Bone marrow (tissue), 2 donors: ENCODE data around the gene C2orf78.

Source experiments
- DNase-seq, 2 donors: peaks; one replicate each; lab custom pipeline; 2025; lab: John Stamatoyannopoulos, UW

Gene C2orf78

DNA sequence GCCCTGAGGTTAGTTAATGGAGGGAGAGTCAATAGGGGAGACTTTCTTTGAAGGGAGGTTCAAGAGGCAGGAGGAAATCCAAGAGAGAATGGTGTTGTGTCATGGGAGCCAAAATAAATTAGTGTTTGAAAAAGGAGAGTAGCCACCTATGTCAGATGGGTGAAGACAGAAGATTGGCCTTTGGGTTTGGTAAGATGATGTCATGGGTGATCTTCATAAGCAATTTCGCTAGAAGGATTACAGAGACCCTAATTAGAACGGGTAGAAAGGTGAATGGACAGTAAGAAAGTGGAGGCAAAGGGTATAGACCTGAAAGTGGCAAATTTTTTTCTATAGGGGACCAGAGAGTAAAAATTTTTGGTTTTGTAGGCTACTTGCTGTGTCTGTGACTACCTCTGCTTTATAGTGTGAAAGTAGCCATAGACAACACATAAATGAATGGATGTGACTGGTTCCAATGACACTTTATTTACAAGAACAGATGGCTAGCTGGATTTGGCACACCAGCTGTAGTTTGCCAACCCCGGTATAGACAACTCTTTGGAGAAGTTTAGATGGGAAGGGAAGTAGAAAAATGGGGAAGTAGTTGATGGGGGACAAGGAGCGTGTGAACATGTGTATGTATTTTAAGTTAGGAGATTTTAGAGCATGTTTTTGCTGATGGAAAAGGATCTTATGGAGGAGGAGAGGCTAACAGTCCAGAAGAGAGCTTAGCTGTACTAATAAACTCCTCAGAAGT lies 54.0 kb downstream of the C2orf78 start:
- peak in 1 of 2 donors; percentile 70 for DNase-seq

DNA sequence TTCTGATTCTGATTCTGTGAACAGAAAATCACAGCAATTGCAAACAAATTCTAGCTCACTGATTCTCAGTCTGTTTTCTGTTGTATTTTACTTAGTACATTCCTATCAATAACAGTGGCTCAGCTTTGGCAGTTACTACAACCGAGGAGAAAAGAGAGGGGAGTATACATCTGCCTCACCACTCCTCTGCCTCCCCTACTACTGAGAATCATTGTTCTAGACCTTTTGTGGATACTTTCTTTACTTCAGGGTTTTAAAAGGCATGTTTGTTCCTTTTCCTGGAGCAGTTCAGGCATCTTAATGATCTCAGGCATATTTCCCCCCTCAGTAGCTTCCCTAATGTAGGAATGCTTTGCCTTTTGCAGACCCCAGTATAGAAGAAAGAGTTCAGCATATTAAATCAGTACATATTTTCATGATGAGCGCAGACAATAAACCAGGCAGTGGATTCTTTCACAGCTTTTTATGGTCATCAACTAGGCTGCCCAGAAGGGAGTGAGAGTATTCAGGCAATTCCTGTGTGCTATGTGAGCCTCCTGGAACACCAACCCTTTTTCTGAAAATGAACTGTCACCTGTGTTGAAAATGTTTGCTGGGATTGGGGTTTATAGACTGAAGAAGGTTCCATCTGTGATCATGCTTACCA lies 55.0 kb downstream of the C2orf78 start:
- no peak for DNase-seq

DNA sequence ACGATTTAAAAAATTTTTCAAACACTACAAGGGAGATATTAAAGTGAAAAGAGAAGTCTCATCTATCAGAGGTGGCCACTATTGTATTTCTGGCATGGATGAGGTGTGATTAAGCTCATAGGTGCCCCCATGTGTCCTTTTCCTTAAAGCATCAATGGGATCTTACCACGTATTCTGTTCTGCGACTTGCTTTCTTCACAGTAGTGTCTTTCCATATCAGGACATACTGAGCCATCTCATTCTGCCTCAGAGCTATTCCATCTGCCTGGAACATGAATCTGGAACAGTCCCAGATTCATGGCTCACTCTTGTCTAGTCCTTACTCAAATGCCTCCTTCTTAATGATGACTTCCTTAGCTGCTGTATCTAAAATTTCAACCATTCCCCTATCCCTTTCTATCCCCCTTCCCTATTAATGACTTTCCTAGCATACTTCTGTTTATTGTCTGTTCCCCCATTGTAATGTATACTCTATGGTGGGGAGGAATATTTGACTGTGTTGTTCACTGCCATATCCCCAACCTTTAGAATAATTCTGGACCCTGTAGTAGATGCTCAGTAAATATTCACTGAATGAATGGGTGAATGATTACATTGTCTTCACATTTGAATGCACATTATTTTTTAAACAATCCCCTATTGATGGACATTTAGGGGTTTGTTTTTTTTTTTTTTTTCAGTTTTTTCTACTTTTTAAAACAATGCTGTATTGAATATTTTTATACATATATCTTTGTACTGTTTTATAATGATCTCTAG lies 55.8 kb downstream of the C2orf78 start:
- DNase-seq = no peak

DNA sequence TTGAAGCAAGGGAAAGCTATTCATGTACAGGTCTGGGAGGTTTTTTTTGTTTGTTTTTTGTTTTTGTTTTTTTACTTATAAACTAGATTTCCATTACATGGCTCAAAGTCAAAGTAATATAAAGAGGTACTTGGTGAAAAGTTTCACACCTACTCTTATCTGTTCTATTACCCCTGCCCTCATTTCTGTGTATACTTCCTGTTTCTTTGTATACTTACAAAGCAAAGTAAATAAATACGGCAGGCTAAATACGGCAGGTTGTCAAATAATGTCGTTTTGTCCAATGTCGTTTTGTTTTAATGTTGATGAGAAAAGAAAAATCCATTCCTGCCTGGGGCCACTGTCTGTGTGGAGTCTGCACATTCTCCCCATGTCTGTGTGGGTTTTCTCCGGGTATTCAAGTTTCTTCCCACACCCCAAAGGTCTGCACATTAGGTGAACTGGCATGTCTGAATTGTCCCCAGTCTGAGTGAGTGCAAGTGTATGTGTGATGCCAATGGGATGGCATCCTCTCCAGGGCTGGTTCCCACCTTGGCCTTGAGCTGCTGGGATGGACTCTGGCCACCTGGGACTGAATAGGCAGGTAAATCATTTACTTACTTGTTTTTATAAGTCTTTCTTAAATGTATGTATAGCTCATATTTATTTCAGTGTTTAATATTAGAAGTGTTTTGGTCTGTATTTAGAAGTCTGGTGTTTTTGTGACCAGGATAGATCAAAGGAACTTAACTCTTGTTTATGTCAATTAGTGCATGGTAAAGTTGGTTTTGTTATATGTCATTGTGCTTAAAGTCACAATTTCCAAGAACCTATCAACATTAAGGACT lies 58.1 kb downstream of the C2orf78 start:
- DNase-seq = no peak

DNA sequence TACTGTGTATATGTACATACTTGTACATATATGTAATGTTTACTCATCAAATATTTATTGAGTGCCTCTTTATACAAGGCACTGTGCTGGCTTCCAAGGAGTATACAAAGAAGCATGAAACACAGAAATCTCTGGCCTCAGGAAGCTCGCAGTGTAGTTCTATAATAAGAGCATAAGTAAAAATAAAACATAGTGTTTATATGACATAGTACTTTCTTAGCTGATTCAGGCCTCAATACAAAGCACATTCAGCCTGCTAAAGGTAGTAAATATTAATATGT lies 58.7 kb downstream of the C2orf78 start:
- DNase-seq = no peak

DNA sequence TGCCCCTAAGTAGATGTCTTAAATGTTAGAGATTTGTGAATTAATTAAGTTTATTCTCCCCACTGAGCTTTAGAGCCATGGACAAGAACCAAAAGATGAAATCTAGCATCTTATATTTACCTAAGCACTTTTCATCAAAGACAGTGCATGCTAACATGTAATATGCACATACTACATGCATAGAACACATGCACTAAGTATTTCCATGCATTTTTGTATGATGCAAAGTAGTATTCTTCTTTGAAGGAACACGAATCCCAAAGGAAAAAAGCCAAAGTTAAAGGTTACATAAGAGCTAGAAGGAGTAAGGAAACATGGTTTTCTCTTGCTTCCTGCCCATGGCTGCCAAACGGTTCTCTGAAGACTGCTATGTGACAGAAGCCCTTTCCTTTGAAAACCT lies 60.1 kb downstream of the C2orf78 start:
- no peak for DNase-seq

DNA sequence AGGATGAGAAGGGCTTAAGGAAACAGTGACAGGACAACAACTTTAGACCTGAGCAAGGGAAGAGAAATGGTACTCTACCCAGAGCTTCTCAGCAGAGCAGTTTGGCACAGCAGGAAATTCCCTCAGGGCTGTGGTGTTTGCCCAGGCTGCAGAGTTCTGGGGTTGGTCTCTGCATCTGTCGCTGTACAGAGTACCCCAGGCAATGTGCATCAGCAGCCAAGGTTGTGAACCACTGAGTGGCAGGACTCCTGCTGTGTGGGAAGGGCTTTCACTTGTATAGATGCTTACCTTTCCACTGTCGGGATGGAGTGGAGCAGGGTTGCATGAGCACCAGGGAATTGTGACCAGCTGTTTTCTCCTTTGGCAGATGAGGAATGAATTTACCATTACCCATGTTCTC lies 66.0 kb downstream of the C2orf78 start:
- no peak for DNase-seq

DNA sequence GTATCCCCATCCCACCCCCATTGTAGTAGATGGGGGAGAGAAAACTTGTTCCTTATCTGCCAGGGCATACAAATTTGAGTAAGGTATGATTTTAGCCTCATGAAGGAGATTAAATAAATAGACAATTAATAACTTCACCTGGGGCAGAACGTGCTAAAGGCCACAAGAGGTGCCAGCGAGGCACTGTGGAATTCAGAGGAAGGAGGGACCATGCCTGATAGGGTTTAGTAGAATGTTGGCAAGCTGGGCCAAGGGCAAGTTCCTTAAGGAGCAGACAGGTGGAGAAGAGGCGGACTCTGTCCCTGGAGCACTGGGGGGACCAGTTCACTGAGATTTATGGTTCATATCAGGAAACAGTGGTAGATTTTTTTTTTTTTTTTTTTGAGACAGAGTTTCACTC lies 67.3 kb downstream of the C2orf78 start:
- DNase-seq = no peak

DNA sequence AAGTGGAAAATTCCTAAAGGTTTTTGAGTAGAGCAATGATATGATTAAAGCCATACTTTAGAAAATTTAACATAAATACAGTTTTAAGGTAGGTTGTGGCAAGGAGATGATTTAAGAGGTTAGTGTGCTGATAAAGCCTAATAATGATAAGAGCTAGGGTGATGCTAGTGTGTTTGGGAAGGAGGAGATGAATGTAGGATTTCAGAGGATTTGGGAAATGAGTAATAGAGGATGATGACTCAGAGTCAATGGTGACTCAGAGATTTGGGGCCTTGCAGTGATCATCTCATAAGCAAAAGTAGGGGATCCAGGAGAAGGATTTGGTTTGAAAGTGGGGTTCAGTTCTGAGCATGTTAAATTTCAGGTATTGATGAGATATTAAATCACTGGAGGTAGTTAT lies 68.0 kb downstream of the C2orf78 start:
- DNase-seq = no peak

DNA sequence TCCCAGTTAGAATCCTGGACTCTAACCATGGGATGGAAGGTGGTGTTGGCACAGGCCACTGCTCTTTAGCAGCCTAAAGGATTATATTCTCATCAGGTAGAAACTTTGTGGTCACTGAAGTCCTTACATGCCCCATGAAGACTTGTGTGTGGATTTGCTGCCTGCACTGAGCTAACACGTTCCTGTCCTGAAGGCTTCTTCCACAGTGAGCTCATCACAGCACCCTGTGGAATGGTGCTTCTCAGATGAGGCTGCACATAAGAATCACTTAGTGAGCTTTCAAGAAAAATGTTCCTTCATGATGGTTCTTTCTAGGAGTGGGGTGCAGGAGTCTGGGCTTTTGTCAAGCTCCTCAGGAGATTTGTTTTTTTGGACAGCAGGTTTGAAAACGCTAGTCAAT lies 71.5 kb downstream of the C2orf78 start:
- DNase-seq = no peak

DNA sequence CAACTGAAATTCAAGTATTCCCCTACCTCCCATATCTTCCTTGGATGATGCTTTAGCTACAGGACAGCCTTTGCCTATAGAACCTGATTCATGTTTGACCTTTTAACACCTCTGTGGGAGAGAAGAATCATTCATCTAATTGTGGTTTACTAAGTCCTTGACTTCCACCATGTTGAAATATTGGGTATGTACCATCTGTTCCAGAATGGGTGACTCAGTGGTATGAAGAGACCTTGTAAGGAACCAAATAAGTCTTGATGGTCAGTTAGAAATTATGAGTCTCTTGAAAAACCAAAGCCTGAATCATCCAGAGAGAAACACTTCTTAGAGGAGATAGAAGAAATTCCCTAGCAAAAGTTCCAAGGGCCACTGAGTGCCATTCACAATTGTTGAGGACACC lies 72.2 kb downstream of the C2orf78 start:
- no peak for DNase-seq

DNA sequence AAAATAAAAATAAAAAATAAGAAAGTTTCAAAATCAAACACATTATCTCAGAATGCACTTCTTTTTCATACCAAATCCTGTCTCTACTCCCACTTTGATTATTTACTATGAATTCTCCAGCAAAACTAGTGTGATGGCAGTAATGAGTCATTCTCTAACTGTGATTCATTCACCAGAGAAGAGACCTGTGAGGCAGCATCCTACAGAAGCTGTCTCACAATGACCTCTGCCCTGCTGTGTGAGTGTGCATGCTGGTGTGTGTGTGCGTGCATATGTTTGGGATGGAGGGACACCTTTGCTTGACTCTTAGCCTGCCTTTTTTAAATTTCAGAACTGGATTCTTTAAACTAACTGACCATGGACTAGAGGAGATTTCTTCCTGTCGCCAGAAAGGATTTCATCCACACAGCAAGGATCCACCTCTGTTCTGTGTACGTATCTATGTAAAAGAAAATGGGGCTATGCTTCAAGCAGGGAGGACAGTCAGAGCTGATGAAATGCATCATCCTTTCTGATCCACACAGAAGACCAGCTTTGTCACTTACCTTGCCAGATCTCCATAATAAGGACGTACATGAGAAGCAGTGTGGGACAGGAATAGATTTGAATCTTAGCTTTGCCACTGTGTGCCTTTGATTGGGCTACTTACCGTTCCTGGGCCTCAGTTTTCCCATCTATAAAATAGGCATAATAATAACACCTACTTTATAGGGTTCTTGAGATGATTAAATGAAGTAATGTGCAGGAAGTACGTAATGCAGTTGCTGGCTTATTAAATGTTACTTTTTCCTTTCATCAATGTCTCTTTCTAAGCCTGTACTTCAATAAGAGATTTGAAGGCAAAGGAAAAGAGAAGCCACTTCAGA lies 76.0 kb downstream of the C2orf78 start:
- no peak for DNase-seq

DNA sequence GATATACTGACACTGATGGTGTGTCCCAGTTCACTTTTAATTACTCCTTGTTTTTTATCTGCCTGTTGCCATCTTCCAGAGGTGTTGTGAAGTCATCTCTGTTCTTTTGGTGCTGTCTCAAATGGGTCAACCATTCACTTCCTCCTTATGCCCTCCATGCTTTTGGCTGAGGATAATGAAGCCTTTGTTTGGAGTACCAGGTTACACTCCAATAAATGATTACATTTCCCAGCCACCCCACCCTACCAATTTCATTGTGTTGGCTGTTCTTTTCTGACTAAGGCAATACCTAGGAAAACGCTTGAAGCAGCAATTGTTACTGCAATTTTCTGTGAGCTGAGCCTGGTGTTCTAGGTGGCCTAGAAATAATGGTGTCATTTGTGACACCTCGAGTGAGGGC lies 79.0 kb downstream of the C2orf78 start:
- no peak for DNase-seq
